CD14-positive monocyte (primary cell): ENCODE results near the gene MUC12. TPM values are rescaled to one million over a fixed set of nuclear protein-coding genes. Genes with fewer than 3 reads are reported as not detected.
"Not testable (repeated sequence)": the region's sequence is repeated elsewhere in the genome, so short reads cannot be mapped to it uniquely, and the experiment has no call there.

Source experiments
- DNase-seq, 3 donors: peaks; one replicate each; pipeline ENCODE4 v3.0.0-alpha.2; 2011 to 2022
- H2AFZ ChIP-seq: 2 replicates; pipeline ENCODE4 v1.6.0; 2012; ENCODE audit warnings: mild to moderate bottlenecking, low read depth, low read length, inconsistent platforms; ENCODE audit not compliant: insufficient read depth, poor library complexity, severe bottlenecking
- H3K27ac ChIP-seq, 2 donors: 1 replicate in 1 of 2; 2 replicates in 1 of 2; pipeline ENCODE4 v1.5.1; 2012 to 2013; ENCODE audit warnings: low read length in 2 of 2, control low read depth in 1 of 2, inconsistent platforms in 1 of 2, low read depth in 1 of 2, mild to moderate bottlenecking in 1 of 2
- H3K27me3 ChIP-seq, 2 donors: one replicate each; pipeline versions ENCODE4 v1.6.0 to v1.6.1; 2011 to 2013; ENCODE audit warnings: low read length in 2 of 2; ENCODE audit not compliant: control insufficient read depth in 2 of 2, insufficient read depth in 2 of 2
- H3K36me3 ChIP-seq, 2 donors: replicated peaks in 1 of 2; 1 replicate in 1 of 2; 2 replicates in 1 of 2; pipeline versions ENCODE4 v1.5.1 to v1.6.1; 2012 to 2013; ENCODE audit warnings: low read length in 2 of 2, control low read depth in 1 of 2, inconsistent platforms in 1 of 2, mild to moderate bottlenecking in 1 of 2; ENCODE audit not compliant: insufficient read depth in 2 of 2, control insufficient read depth in 1 of 2
- H3K4me1 ChIP-seq, 2 donors: 1 replicate in 1 of 2; 2 replicates in 1 of 2; pipeline versions ENCODE4 v1.5.1 to v1.6.1; 2012 to 2013; ENCODE audit warnings: low read length in 2 of 2, control low read depth in 1 of 2, inconsistent platforms in 1 of 2, mild to moderate bottlenecking in 1 of 2, moderate library complexity in 1 of 2; ENCODE audit not compliant: insufficient read depth in 2 of 2, control insufficient read depth in 1 of 2
- H3K4me2 ChIP-seq: replicated peaks from 2 replicates; pipeline ENCODE3; 2012; ENCODE audit warnings: low read length, moderate library complexity, mild to moderate bottlenecking; ENCODE audit not compliant: poor library complexity, severe bottlenecking; ENCODE audit errors: extremely low read depth
- H3K4me3 ChIP-seq, 3 experiments: fragments of 200-600 bp in 1 of 3; sonication (generic) in 1 of 3; replicated peaks in 1 of 3; 1 replicate in 2 of 3; 2 replicates in 1 of 3; pipeline ENCODE4 v1.5.1; 2011 to 2013; ENCODE audit warnings: low read length in 3 of 3, mild to moderate bottlenecking in 3 of 3, control low read depth in 2 of 3, low read depth in 2 of 3, inconsistent platforms in 1 of 3, moderate library complexity in 1 of 3
- H3K79me2 ChIP-seq: 2 replicates; pipeline ENCODE4 v1.6.0; 2012; ENCODE audit warnings: mild to moderate bottlenecking, control low read depth, inconsistent platforms, low read length, moderate library complexity; ENCODE audit not compliant: insufficient read depth
- H3K9ac ChIP-seq: 2 replicates; pipeline ENCODE4 v1.6.0; 2017; ENCODE audit warnings: low read length, mild to moderate bottlenecking; ENCODE audit not compliant: insufficient read depth, poor library complexity, severe bottlenecking
- H3K9me3 ChIP-seq, 2 donors: replicated peaks in 1 of 2; 1 replicate in 1 of 2; 2 replicates in 1 of 2; pipeline versions ENCODE4 v1.5.1 to v1.6.1; 2012 to 2013; ENCODE audit warnings: low read length in 2 of 2, control low read depth in 1 of 2; ENCODE audit not compliant: control insufficient read depth in 1 of 2, insufficient read depth in 1 of 2
- H4K20me1 ChIP-seq: 2 replicates; pipeline ENCODE4 v1.6.0; 2012; ENCODE audit warnings: mild to moderate bottlenecking, low read length, control low read depth, moderate library complexity; ENCODE audit not compliant: insufficient read depth
- H3K27ac Mint-ChIP-seq, 7 donors: one replicate each; pipeline ENCODE4 v1.8.0; 2020; ENCODE audit warnings: mild to moderate bottlenecking in 7 of 7, mixed read lengths in 7 of 7, moderate library complexity in 6 of 7, inconsistent platforms in 2 of 7
- H3K27me3 Mint-ChIP-seq, 3 donors: one replicate each; pipeline ENCODE4 v1.8.0; 2021 to 2022; ENCODE audit warnings: low read depth in 3 of 3, mild to moderate bottlenecking in 3 of 3, mixed read lengths in 3 of 3, moderate library complexity in 3 of 3, inconsistent platforms in 1 of 3
- H3K36me3 Mint-ChIP-seq, 2 donors: one replicate each; pipeline ENCODE4 v1.8.0; 2020; ENCODE audit warnings: mixed read lengths in 2 of 2, inconsistent platforms in 1 of 2, mild to moderate bottlenecking in 1 of 2
- H3K4me1 Mint-ChIP-seq: one replicate; pipeline ENCODE4 v1.8.0; 2020; ENCODE audit warnings: mild to moderate bottlenecking, mixed read lengths
- H3K4me3 Mint-ChIP-seq, 2 donors: one replicate each; pipeline ENCODE4 v1.8.0; 2020; ENCODE audit warnings: mild to moderate bottlenecking in 2 of 2, mixed read lengths in 2 of 2, moderate library complexity in 1 of 2
- H3K9me3 Mint-ChIP-seq, 7 donors: one replicate each; pipeline ENCODE4 v1.8.0; 2020 to 2022; ENCODE audit warnings: mixed read lengths in 7 of 7, mild to moderate bottlenecking in 6 of 7, moderate library complexity in 6 of 7, inconsistent platforms in 2 of 7
- CTCF ChIP-seq: fragments of 200-600 bp; IDR thresholded peaks from one replicate; pipeline ENCODE4 v1.8.0; 2022; ENCODE audit warnings: antibody characterized with exemption, mild to moderate bottlenecking
- WGBS: methylation state at CpG from one replicate; pipeline ENCODE4 v1.1.5; 2013; ENCODE audit warnings: missing lambda C conversion rate; ENCODE audit not compliant: insufficient coverage; 5-methylcytosine and 5-hydroxymethylcytosine counted together
- intact Hi-C, 2 donors: fragments of 100-400 bp; cut with micrococcal nuclease; formaldehyde crosslinking; loops; one replicate each; pipeline versions ENCODE4 v1.15.0 to v1.15.1; 2023
- polyA plus RNA-seq, 3 donors: library from polyadenylated mRNA; depleted of rRNA in 1 of 3; unstranded in 2 of 3; stranded (reverse) in 1 of 3; fragments of 300-500 nt in 2 of 3; fragments of >200 nt in 1 of 3; fragmentation: Illumina TruSeq in 2 of 3; gene quantifications; 1 replicate in 2 of 3; 2 replicates in 1 of 3; pipeline ENCODE4 v1.2.3, GENCODE V29; 2012 to 2021

The MUC12 gene
- polyA plus RNA-seq, 3 donors: 0.44 TPM; not detected in 2

- H3K27ac ChIP-seq, intact Hi-C loops, H2AFZ ChIP-seq, H3K4me1 ChIP-seq, H3K9me3 Mint-ChIP-seq, H3K4me1 Mint-ChIP-seq, H4K20me1 ChIP-seq, DNase-seq, H3K36me3 Mint-ChIP-seq, H3K79me2 ChIP-seq, H3K27ac Mint-ChIP-seq, H3K36me3 ChIP-seq, H3K9ac ChIP-seq, H3K4me3 Mint-ChIP-seq, H3K27me3 Mint-ChIP-seq, H3K4me3 ChIP-seq, H3K4me2 ChIP-seq, H3K27me3 ChIP-seq: not testable (repeated sequence)
- WGBS: 75% methylated on average over 2 of the region's 2 CpGs
- peaks cover 0 to 11% of the 10 kb centered on the region in 2 donors for H3K9me3 ChIP-seq
Observed at GRCh38 chr7:101007361-101007760, 38.0 kb downstream of the MUC12 start.

- 100% methylated on average over 3 of the region's 5 CpGs for WGBS
- Histone ChIP-seq H3K4me3 (no peak overlapping the region), H3K27ac (no peak overlapping the region), H2AFZ (no peak overlapping the region), H3K27me3 (no peaks in the 10 kb centered on the region), H3K79me2 (no peaks in the 10 kb centered on the region), H3K9ac (no peak overlapping the region), H3K4me1 (no peaks in the 10 kb centered on the region), H3K9me3 (no peaks in the 10 kb centered on the region), H3K4me2 (no peak overlapping the region), H3K36me3 (no peaks in the 10 kb centered on the region), H4K20me1 (no peaks in the 10 kb centered on the region)
- H3K36me3 Mint-ChIP-seq: no peaks in the 10 kb centered on the region
- no peak overlapping the region for H3K27ac Mint-ChIP-seq
- H3K27me3 Mint-ChIP-seq: peaks cover 8 to 12% (median 10%) of the 10 kb centered on the region in 3 donors
- no peak for DNase-seq
- H3K4me3 Mint-ChIP-seq: no peak overlapping the region
- H3K4me1 Mint-ChIP-seq: no peaks in the 10 kb centered on the region
- peaks cover 0 to 4% (median 2%) of the 10 kb centered on the region in 7 donors for H3K9me3 Mint-ChIP-seq
- no peak for TF ChIP-seq CTCF
- intact Hi-C loops: no loop called here
Observed at GRCh38 chr7:101009629-101010028, 40.3 kb downstream of the MUC12 start.
